SK-N-DZ (cell line): ENCODE measurements around the gene PAQR9.
A peak's percentile ranks its signal among the peaks of the same experiment; 100 is the strongest.

Source experiments
- DNase-seq: peaks from one replicate; pipeline ENCODE4 v3.0.0-alpha.2; 2015; ENCODE audit warnings: low spot score

PAQR9 gene

DNA sequence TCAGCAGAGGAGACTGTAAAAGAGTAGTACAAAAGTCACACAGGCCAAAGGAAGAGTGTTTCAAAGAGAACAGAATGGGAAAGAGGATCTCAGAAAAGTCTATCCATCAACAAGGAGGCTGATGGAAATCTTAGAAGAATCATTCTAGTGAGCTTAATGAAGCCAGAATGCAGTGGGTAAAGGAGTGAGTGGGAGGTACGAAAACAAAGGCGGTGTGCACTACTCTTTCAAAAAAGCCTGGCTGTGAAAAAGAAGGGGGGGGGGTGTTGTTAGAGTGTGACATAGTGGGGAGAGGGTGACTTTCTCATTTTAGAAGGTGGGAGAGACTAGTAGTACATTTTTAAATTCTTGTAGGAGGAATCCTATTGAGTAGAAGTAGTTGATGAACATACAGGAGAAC is 11.7 kb downstream of the PAQR9 start:
- no peak for DNase-seq

DNA sequence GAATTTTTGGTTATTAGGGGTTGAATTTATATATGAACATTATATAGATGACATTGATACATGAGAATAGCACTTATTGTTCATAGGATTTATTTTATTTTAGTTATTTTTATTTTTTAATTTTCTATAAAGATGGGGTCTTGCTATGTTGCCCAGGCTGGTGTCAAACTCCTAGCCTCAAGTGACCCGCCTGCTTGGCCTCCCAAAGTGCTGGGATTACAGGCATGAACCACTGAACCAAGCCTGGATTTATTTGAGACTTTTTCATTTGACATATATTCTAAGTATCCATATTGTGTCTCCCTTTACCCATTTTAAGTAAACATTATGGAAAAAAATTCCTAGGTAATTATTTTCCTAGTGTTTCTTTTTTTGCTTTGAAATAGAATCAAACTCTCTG is 12.5 kb downstream of the PAQR9 start:
- DNase-seq, result no peak

DNA sequence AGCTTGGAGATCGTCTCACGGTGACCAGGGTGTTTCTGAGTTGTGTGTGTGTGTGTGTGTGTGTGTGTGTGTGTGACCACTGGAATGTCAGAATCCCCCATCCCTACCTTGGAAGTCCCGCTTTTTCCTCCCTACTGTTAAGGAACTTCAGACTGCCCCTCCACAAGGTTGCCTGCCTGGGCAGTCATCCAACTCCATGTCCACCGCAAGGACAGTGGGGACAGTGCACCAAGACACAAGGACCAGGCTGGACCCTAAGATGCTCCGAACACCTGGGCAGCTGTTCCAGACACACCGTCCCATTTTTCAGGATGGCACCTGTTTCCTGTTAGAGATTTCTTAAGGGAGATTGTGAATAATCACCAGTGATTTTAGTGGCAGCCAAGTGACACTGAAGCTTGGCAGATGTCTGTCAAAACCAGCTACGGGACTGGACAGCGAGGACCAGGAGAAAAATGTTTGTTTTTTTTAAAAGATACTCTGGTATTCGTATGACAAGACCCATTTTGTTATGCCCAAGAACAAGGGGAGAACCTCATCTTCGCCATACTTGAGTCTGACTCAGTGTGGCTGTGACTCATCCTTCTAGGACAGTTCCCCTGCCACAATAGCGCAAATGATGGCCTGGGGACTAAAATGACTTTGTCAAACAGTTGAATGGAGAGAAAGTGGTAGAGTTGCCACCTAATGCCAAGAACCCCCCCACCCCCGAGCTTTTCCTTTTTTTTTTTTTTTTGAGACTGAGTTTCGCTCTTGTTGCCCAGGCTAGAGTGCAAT is 15.5 kb downstream of the PAQR9 start:
- DNase-seq, result no peak

DNA sequence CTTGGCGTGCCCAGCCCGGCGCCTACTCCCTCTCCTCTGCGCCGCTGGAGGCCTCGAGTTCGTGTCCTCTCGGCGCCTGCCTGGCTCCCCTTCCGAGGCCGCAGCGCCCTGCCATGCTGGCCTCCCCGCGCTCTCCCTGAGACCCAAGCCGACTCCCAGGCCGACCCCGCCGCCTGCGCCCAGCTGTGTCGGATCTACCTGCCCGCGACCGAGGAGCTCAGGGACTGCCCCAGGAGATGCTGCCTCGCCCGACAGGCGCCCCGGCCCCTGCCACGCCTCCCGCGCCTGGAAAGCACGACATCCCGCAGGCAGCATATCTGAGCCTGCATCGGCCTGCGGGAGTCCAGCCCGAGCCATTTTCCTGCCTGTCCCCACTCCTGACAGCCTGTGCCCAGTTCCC is 16.1 kb downstream of the PAQR9 start:
- no peak for DNase-seq

DNA sequence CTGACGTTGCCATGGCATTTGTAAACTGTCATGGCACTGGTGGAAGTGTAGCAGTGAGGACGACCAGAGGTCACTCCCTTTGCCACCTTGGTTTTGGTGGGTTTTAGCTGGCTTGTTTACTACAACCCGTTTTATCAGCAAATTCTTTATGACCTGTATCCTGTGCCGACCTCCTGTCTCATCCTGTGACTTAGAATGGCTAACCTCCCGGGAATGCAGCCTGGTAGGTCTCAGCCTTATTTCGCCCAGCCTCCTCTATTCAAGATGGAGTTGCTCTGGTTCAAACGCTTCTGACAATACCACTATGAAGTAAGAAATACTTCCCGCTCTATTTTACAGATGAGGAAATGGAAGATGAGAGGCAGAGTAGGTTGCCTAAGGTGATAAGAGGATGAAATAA is 16.6 kb downstream of the PAQR9 start:
- DNase-seq, result no peak

DNA sequence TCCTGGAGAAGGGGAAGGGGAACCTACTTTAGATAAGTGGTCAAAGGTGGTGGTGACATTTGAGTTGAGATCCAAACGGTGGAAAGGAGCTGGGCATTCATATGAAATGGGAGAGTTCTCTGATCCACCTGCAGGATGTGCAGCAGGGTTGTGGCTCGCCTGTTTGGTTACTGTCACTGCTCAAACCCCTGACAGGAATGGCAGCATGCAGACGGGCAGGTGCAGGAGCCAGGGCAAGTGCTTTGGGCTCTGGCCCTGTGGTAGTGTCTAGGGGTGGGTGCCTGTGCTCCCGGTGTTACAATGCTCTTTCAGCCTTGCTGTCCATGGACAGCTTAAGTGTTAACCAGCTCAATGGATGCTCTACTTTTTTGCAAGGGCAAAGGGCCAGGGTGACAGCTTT is 18.5 kb downstream of the PAQR9 start:
- no peak for DNase-seq

DNA sequence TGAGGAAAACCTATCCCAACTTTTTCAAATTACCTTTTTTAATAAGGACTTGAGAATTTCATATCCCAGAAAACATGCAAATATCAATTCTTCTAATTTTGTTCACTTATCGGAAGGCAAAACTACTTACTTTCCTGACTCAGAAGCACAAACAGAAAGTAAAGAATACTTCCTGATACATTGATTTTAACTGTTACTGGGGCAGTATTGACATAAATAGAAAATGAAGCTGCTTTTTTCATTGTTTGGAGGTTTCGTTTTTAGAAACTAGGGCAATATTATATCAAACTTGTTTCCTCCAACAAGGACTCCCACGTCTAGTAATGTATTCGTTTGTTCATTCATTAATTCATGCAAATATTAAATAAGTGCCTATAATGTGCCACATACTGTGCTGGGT is 19.1 kb downstream of the PAQR9 start:
- DNase-seq, result no peak

DNA sequence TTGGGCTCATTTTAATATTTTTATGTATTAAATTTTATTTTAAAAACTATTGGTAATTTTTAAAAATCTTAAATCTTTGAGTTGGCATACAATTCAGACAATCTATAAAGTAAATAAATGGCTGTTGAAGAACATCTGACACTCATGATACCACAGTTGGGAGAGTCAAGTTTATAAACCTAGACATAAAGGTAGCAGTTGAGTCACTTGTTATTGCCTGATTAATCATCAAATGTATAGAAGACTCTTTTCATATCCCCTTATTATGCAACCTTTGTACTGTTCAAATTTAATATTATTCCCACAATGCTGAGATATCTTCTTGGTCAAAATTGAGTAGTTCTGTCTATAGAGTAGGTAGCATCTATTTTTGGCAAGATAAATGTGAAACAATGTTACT is 19.6 kb downstream of the PAQR9 start:
- DNase-seq, result no peak

DNA sequence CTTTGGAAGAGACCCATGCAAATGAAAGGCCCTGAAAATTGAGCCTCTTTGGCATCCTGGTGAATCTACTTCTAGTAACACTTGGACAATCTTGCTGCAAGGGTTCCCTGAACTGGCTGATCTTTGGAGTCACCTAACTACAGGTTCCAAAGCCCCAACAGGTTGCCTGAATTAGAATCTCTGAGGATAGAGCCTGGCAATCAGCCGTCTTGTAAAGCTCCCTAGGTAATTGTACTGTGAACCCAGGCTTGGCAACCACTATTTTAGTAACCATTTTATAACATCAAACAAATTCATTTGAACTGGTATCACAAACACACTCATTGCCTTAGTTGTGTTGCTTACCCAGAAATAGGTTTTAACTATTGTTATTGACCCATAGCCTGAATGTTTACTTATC is 20.1 kb downstream of the PAQR9 start:
- DNase-seq, result no peak

DNA sequence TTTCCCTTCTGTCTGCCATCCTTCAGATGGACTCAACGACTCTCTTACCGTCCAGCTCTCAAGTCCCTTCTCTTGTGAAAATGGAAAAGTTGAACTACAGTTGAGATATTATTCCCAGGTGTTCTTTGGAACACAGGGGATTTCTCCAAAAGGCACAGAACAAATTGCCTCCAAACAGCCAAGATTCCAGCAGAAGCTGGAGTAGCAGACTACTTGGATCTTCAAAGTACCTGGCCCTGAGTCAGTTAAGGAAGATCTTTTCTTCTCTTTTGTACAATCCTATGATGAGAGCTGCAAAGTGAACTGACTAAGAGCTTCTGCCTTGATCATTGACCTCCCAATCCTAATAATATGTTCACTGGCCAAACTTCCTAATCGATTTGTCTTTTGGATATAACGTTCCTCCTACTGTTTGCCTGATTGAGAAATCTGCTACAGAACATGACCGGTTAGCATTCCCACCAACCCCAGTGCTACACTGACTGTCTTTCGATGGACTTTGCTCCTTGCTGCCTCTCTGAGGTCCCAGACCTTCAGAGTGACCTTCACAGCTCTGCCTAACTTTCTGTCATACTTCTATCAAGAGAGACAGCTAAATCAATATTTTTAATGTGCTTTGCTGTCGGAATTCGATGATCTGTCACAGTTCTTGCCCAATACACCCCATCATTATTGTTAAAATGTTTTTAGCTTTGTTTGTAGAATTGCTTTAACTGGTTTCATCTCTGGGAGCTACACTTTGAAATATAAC is 21.9 kb downstream of the PAQR9 start:
- no peak for DNase-seq

DNA sequence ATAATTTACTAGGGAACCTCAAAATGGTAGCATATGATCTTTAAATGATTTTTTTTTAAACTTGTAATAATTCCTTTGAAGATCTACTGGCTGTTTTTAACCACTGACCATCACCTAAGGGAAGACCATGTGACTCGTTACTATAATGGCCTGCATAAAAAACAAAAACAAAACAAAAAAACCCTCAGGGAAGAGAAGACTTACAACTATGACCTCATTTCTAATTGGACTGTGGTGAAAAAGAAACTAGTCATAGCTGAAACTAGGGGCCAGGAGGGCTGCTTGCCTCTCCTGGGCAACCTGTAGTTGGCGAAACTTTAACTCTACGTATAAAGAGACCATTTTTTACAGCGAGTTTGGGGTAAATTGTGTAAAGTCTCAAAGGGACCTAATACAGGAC is 23.0 kb downstream of the PAQR9 start:
- DNase-seq, result no peak

DNA sequence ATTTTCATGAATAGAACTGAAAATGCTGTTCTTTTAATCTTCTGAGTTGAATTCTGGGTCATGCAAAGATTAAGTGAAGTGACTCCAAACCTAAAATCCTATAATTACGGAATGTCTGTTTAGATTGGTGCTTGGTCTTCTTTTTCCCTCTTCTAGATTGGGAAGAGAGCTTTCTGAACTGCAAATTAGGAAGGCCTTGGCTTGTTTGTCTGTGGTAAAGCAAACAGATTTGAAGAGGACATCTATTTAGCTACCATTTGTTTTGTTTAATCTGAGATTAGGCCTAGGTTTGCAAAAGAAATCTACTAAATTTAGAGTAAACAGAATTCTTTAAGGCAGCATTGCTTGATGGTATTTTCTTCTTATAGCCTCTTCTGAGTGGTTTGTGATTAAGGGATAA is 23.5 kb downstream of the PAQR9 start:
- no peak for DNase-seq

DNA sequence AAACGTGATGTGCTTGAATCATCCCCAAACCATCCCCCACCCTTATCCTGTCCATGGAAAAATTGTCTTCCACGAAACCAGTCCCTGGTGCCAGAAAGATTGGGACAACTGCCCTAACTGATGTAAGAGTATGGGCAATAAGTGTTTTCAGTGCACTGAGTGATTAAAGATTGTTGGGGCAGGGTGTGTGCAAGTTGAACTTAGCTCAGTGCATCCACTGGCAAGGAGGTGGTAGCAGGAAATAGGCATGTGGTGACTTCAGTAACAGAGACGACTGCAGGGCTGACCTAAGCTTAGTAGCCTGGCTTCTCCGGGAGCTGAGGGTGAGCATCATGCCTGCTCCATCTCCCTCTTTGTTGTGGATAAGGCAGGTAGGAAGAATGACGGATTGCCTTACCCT is 27.5 kb downstream of the PAQR9 start:
- no peak for DNase-seq

DNA sequence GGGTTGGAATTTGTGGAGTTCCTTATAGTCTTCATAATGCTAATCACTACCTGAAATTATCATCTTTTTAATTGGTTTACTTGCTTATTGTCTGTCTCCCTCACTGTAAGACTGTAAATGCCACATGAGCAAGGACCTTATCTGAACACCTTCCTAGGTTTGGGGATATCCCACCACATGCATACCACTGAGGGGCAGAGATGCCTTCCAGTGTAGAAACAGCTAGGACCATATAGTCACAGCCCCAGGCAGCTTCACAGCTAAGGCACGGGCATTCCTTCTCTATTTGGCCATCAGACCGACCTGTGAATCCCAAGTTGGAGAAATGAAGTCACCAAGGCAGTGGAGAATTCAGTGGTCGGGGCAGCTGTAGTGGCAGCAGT is 28.6 kb downstream of the PAQR9 start:
- no peak for DNase-seq

DNA sequence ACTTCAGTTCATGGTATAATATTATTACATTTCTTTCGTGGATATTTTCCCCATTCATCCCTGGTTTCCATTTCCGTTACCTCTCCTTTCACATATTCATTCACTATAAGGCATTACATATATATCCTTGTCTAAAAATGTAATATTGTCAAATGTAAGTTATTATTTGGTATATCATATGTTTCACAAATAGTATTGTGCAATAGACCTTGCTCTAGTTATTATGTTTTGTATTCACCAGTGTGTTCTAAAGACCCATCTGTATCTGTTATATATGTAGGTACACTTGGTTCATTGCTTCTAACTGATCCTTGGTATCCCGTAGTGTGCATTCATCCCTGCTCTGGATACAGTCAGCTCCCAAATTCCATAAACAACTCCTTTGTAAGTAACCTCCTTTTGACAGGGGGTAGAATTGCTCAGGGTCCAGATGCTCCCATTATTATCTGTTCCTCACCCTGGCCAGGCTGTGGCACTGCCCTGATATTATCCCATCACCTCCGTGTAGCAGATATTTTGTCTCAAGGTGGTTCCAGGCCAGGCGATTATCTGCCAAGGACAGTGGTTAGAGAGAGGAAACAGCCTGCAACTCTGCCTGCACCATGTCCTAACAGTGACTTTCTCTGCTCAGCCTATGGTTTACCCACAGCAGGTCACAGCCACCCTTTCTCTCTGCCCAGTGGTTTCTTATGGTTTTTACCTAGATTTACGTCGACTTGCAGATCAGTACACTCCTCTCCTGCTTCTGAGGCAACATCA is 29.2 kb downstream of the PAQR9 start:
- no peak for DNase-seq

DNA sequence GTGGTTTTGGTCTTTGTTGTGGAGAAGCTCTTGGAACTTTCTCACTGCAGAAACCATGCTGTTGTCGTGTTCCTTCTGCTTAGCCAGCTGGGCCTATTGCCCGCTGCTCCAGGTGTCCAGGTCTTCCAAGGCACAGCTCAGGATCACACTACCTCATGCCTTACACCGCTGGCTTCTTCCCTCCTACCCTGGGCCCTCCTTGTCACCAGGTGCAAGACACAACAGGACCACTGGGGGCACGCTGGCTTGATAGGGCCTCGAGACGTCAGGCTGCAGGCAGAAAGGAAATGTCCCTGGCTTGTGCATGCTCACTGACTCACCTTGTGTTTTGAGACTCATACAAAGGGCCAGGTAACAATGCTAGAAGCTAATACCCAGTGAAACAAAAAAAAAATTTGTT is 32.3 kb downstream of the PAQR9 start:
- DNase-seq, result peak; percentile 38

DNA sequence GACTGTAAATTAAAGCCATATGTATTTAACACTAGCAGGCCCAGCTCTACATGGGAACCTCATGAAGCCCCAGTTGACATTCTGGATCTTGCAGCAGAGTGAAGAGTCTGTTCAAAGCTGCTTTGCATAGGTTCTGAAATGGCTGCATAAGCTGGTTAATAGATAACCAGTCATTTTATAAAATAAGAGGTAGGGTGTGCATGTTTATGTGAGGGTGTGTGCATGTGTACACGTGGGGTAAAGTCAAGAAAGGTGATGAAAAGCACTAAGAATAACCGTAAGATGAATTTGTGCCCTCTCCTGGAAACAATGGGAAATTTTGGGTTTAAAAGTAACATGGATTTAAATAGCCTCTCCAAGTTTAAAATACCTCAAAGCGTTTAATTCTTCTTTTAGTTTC is 33.0 kb downstream of the PAQR9 start:
- DNase-seq, result no peak

DNA sequence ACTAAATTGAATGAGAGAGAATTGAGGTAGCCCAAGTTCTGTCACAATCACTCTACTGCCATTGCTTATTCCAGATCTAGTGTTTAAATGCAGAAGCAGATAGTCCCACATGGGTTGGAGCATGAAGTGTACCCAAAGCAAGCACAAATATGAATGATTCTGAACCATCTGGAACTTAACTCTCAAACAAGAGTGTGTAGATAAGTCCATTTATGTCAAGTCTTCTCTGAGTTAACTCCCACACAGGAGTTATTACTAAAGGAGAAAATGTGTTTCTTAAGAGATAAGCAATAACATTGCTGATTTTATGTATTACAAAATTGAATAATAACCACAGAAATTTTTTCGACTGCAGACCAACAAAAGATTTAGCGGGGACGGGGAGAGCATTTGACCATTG is 33.6 kb downstream of the PAQR9 start:
- DNase-seq, result no peak

DNA sequence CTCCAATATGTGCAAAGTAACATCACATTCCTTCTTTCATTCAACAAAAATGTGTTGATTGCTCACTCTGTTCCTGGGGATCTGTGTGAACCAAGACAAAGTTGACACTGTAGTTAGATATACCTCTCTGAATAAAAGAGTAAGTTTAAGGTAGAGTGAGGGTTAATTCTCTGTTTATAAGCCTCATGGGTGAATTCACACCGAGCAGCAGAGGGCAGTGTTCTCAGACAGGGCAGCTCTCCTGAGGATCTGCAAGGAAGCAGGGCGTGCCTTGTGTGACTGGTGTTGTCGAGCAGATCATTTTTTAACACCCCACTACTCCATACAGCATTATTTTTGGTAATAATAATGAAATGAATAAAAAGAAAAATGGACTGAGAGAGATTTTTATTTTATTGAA is 34.4 kb downstream of the PAQR9 start:
- DNase-seq, result peak; percentile 28

DNA sequence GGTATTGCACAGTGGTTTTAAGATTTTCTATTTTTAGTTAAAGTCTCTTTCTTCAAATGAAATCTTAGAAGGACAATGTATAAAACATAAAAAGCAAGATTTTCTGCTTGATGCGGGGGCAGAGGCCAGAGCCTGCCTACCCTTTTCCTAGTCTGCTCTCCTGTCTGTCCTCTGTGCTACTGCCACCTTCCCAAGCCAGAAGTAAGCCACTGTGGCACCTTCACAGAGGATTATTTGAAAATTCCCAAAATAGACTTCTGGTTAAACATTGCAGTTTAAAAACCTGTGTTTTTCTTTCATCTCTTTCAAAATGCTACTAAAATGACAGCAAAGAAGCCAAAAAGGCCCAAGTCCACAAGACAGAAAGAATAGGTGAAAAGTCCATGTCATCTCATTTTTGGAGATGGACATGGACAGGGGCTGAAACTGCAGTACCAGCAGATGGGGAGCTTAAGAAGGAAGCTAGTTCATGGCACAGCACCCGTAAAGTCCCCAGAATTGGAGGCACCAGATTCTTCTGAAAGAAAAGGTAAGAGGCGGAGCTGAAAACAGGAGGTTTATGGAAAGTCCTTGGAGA is 37.0 kb downstream of the PAQR9 start:
- no peak for DNase-seq

DNA sequence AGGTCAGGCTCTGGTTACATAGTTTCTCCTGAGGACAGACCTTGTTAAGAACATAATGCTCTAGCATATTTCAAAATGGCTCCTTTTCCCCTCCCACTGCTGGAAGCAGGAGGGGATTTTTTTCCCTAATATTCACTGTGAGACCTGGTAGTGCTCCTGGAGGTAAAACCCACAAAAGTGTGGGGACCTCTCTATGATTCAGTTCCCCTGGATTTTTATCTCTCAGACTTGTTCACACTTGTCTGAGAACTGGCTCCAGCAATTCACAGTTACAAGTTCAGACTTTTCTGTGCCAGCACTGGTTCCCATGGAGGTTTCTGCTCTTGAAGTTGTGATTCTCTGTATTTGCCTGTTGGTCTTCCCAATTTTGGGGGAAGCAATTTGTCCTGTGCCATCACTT is 38.3 kb downstream of the PAQR9 start:
- no peak for DNase-seq

DNA sequence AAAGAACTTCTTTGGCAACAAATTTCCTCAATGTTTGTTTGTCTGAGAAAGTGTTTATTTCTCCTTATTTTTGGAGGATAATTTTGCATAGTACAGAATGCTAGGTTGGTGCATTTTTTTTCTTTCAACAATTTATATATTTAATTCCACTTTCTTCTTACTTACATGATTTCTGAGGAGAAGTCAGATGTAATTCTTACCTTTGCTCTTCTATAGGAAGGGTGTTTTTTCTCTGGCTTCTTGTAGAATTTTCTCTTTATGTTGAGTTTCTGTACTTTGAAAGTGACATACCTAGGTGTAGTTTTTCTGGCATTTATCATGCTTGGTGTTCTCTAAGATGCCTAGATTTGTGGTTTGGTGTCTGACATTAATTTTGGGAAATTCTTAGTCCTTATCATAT is 39.8 kb downstream of the PAQR9 start:
- DNase-seq, result no peak
